Liver (tissue), 3 donors: ENCODE results near the gene ENGASE.

Source experiments
- EGR1 ChIP-seq, 2 donors: IDR thresholded peaks; 2 replicates each; pipeline ENCODE4 v1.6.1; 2016 to 2018; ENCODE audit warnings: antibody characterized with exemption in 2 of 2, low read depth in 2 of 2
- FOXA1 ChIP-seq: IDR thresholded peaks from 2 replicates; pipeline ENCODE4 v1.6.1; 2016; ENCODE audit warnings: antibody characterized with exemption
- GABPA ChIP-seq, 2 donors: IDR thresholded peaks in 1 of 2; conservative IDR thresholded peaks in 1 of 2; 2 replicates each; pipeline ENCODE4 v1.6.1; 2016; ENCODE audit warnings: antibody characterized with exemption in 2 of 2, mild to moderate bottlenecking in 1 of 2, moderate library complexity in 1 of 2
- JUND ChIP-seq, 2 donors: IDR thresholded peaks; 2 replicates each; pipeline ENCODE4 v1.6.1; 2016; ENCODE audit warnings: antibody characterized with exemption in 2 of 2
- NR2F2 ChIP-seq: IDR thresholded peaks from 2 replicates; pipeline ENCODE4 v1.6.1; 2016; ENCODE audit warnings: antibody characterized with exemption
- RAD21 ChIP-seq, 2 donors: IDR thresholded peaks; 2 replicates each; pipeline ENCODE4 v1.6.1; 2016; ENCODE audit warnings: antibody characterized with exemption in 2 of 2, mild to moderate bottlenecking in 2 of 2
- RXRA ChIP-seq, 2 donors: IDR thresholded peaks; 2 replicates each; pipeline ENCODE4 v1.6.1; 2017 to 2018; ENCODE audit warnings: antibody characterized with exemption in 2 of 2, mild to moderate bottlenecking in 1 of 2
- SP1 ChIP-seq: IDR thresholded peaks from 2 replicates; pipeline ENCODE4 v1.6.1; 2018; ENCODE audit warnings: antibody characterized with exemption, mild to moderate bottlenecking
- TAF1 ChIP-seq: conservative IDR thresholded peaks from 2 replicates; pipeline ENCODE4 v1.6.1; 2016; ENCODE audit warnings: antibody characterized with exemption, mild to moderate bottlenecking
- YY1 ChIP-seq: IDR thresholded peaks from 2 replicates; pipeline ENCODE4 v1.6.1; 2016; ENCODE audit warnings: antibody characterized with exemption, mild to moderate bottlenecking
- ZBTB33 ChIP-seq: IDR thresholded peaks from 2 replicates; pipeline ENCODE4 v1.6.1; 2016; ENCODE audit warnings: antibody characterized with exemption
- TF ChIP-seq, protein P1 (sequence below): fragments of 150-350 bp; IDR thresholded peaks from 2 replicates; pipeline ENCODE4 v1.5.1; 2017; ENCODE audit warnings: improper control_type of control experiment, low read depth, low read length; ENCODE audit not compliant: missing input control
- TF ChIP-seq, protein P2 (sequence below): IDR thresholded peaks from 2 replicates; pipeline ENCODE4 v1.6.1; 2016; ENCODE audit warnings: antibody characterized with exemption
- TF ChIP-seq, protein P3 (sequence below): IDR thresholded peaks from 2 replicates; pipeline ENCODE4 v1.6.1; 2016; ENCODE audit warnings: antibody characterized with exemption
- donor health status: healthy.
- donor health status: healthy.

DNA sequence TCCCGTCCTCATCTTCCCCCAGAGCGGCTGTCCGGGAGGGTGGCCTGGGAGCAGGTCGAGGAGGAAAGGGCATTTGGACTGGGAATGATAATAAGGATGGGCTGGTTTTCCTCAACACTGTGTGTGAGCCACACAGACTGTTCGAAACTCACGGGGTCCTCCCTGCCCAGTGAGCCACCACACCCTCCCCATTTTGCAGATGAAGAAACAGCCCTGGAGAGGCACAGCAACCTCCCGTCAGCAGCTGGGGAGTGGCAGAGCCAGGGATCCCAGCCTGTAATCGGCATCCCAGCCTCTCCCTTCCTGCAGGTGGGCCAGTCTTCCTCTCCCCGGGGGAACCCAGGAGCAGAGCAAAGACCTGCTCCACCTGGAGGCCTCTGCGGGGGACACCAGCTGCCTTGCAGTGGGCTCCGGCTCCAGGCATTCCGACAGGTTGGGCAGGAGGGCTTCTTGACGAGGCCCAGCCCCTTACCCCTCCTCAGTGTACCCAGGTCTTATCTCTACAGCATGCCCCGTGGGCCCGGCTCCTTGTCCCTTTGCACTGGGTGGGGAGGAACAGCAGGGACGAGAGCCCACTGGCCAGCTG is 23.8 kb downstream of the ENGASE start:
- TF ChIP-seq, protein P1, sequence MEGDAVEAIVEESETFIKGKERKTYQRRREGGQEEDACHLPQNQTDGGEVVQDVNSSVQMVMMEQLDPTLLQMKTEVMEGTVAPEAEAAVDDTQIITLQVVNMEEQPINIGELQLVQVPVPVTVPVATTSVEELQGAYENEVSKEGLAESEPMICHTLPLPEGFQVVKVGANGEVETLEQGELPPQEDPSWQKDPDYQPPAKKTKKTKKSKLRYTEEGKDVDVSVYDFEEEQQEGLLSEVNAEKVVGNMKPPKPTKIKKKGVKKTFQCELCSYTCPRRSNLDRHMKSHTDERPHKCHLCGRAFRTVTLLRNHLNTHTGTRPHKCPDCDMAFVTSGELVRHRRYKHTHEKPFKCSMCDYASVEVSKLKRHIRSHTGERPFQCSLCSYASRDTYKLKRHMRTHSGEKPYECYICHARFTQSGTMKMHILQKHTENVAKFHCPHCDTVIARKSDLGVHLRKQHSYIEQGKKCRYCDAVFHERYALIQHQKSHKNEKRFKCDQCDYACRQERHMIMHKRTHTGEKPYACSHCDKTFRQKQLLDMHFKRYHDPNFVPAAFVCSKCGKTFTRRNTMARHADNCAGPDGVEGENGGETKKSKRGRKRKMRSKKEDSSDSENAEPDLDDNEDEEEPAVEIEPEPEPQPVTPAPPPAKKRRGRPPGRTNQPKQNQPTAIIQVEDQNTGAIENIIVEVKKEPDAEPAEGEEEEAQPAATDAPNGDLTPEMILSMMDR: no peak
- TF ChIP-seq JUND (IDR thresholded peaks at IDR 0.05) (no peak), GABPA (IDR thresholded peaks at IDR 0.05 in 1 of 2, conservative IDR thresholded peaks at IDR 0.05 in 1 of 2) (no peak), YY1 (no peak), ZBTB33 (no peak), TAF1 (no peak), RAD21 (IDR thresholded peaks at IDR 0.05) (no peak), FOXA1 (no peak), SP1 (no peak), EGR1 (IDR thresholded peaks at IDR 0.05; ENCODE audit: low read depth in 2 of 2) (no peak), RXRA (IDR thresholded peaks at IDR 0.05) (no peak), NR2F2 (no peak)
- TF ChIP-seq, protein P2, sequence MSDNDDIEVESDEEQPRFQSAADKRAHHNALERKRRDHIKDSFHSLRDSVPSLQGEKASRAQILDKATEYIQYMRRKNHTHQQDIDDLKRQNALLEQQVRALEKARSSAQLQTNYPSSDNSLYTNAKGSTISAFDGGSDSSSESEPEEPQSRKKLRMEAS: no peak
- TF ChIP-seq, protein P3, sequence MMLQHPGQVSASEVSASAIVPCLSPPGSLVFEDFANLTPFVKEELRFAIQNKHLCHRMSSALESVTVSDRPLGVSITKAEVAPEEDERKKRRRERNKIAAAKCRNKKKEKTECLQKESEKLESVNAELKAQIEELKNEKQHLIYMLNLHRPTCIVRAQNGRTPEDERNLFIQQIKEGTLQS: no peak
